Liver (tissue), 9 donors: ENCODE measurements around the gene LINC01488. TPM values are rescaled to one million over a fixed set of nuclear protein-coding genes. Genes with fewer than 3 reads are reported as not detected.

Source experiments
- DNase-seq: peaks from one replicate; pipeline ENCODE4 v3.0.0-alpha.2; 2017; ENCODE audit warnings: low spot score
- H3K27ac ChIP-seq, 2 donors: one replicate each; pipeline ENCODE4 v1.7.0; 2013; ENCODE audit warnings: inconsistent platforms in 2 of 2, low read length in 2 of 2, control low read depth in 1 of 2, low read depth in 1 of 2, mild to moderate bottlenecking in 1 of 2
- H3K27me3 ChIP-seq, 4 donors: one replicate each; pipeline versions ENCODE4 v1.6.1 to v1.7.0; 2013; ENCODE audit warnings: low read length in 3 of 4, inconsistent platforms in 1 of 4, mild to moderate bottlenecking in 1 of 4, moderate library complexity in 1 of 4; ENCODE audit not compliant: control insufficient read depth in 4 of 4, insufficient read depth in 4 of 4
- H3K36me3 ChIP-seq, 4 donors: one replicate each; pipeline versions ENCODE4 v1.6.1 to v1.7.0; 2013; ENCODE audit warnings: low read length in 3 of 4, mild to moderate bottlenecking in 3 of 4, low read depth in 1 of 4, moderate library complexity in 1 of 4; ENCODE audit not compliant: control insufficient read depth in 4 of 4, insufficient read depth in 3 of 4
- H3K4me1 ChIP-seq, 4 donors: one replicate each; pipeline versions ENCODE4 v1.6.1 to v1.7.0; 2013; ENCODE audit warnings: low read length in 3 of 4, mild to moderate bottlenecking in 3 of 4, moderate library complexity in 1 of 4; ENCODE audit not compliant: control insufficient read depth in 4 of 4, insufficient read depth in 4 of 4
- H3K4me3 ChIP-seq, 3 donors: one replicate each; pipeline versions ENCODE4 v1.6.1 to v1.7.0; 2013; ENCODE audit warnings: low read length in 3 of 3, control low read depth in 1 of 3, low read depth in 1 of 3, mild to moderate bottlenecking in 1 of 3
- H3K9ac ChIP-seq, 2 donors: one replicate each; pipeline ENCODE4 v1.7.0; 2013; ENCODE audit warnings: low read length in 2 of 2, mild to moderate bottlenecking in 2 of 2, moderate library complexity in 2 of 2, control low read depth in 1 of 2, low read depth in 1 of 2
- H3K9me3 ChIP-seq, 4 donors: one replicate each; pipeline versions ENCODE4 v1.6.1 to v1.7.0; 2013; ENCODE audit warnings: low read length in 3 of 4; ENCODE audit not compliant: control insufficient read depth in 4 of 4
- EGR1 ChIP-seq, 2 donors: IDR thresholded peaks; 2 replicates each; pipeline ENCODE4 v1.6.1; 2016 to 2018; ENCODE audit warnings: antibody characterized with exemption in 2 of 2, low read depth in 2 of 2
- FOXA1 ChIP-seq: IDR thresholded peaks from 2 replicates; pipeline ENCODE4 v1.6.1; 2016; ENCODE audit warnings: antibody characterized with exemption
- FOXA2 ChIP-seq: IDR thresholded peaks from 2 replicates; pipeline ENCODE4 v1.6.1; 2016; ENCODE audit warnings: antibody characterized with exemption
- MAX ChIP-seq: IDR thresholded peaks from 2 replicates; pipeline ENCODE4 v1.6.1; 2016; ENCODE audit warnings: antibody characterized with exemption
- NR2F2 ChIP-seq: IDR thresholded peaks from 2 replicates; pipeline ENCODE4 v1.6.1; 2016; ENCODE audit warnings: antibody characterized with exemption
- RAD21 ChIP-seq, 2 donors: IDR thresholded peaks; 2 replicates each; pipeline ENCODE4 v1.6.1; 2016; ENCODE audit warnings: antibody characterized with exemption in 2 of 2, mild to moderate bottlenecking in 2 of 2
- RXRA ChIP-seq, 2 donors: IDR thresholded peaks; 2 replicates each; pipeline ENCODE4 v1.6.1; 2017 to 2018; ENCODE audit warnings: antibody characterized with exemption in 2 of 2, mild to moderate bottlenecking in 1 of 2
- SP1 ChIP-seq: IDR thresholded peaks from 2 replicates; pipeline ENCODE4 v1.6.1; 2018; ENCODE audit warnings: antibody characterized with exemption, mild to moderate bottlenecking
- TAF1 ChIP-seq: conservative IDR thresholded peaks from 2 replicates; pipeline ENCODE4 v1.6.1; 2016; ENCODE audit warnings: antibody characterized with exemption, mild to moderate bottlenecking
- YY1 ChIP-seq: IDR thresholded peaks from 2 replicates; pipeline ENCODE4 v1.6.1; 2016; ENCODE audit warnings: antibody characterized with exemption, mild to moderate bottlenecking
- WGBS: extraction: QIAGEN DNeasy Blood & Tissue Kit; methylation state at CpG from one replicate; pipeline ENCODE4 v1.1.7; 2013; 5-methylcytosine and 5-hydroxymethylcytosine counted together
- polyA plus RNA-seq, 2 donors: library from polyadenylated mRNA; stranded (reverse) in 1 of 2; unstranded in 1 of 2; fragments of 200-250 nt in 1 of 2; fragments of >200 nt in 1 of 2; fragmentation: Nextera tagmentation in 1 of 2; extraction: Ambion mirVana in 1 of 2; gene quantifications; one replicate each; pipeline versions ENCODE4 v1.2.1 to v1.2.3, GENCODE V29; 2013 to 2015
- total RNA-seq, 2 donors: library from RNA; depleted of rRNA; stranded (reverse); fragments of >200 nt; gene quantifications; one replicate each; pipeline ENCODE4 v1.2.3, GENCODE V29; 2014
- TF ChIP-seq, protein P1 (sequence below): IDR thresholded peaks from 2 replicates; pipeline ENCODE4 v1.6.1; 2016; ENCODE audit warnings: antibody characterized with exemption
- TF ChIP-seq, protein P2 (sequence below): IDR thresholded peaks from 2 replicates; pipeline ENCODE4 v1.6.1; 2016; ENCODE audit warnings: antibody characterized with exemption, mild to moderate bottlenecking
- TF ChIP-seq, protein P3 (sequence below): IDR thresholded peaks from 2 replicates; pipeline ENCODE4 v1.6.1; 2016; ENCODE audit warnings: antibody characterized with exemption
- TF ChIP-seq, protein P4 (sequence below): fragments of 150-350 bp; IDR thresholded peaks from 2 replicates; pipeline ENCODE4 v1.5.1; 2017; ENCODE audit warnings: improper control_type of control experiment, low read depth, low read length; ENCODE audit not compliant: missing input control
- donor health status: healthy.
- donor health status: healthy.
- donor health status: healthy.
- donor health status: healthy.
- donor health status: healthy.

Gene LINC01488
- total and polyA plus RNA-seq, 4 donors: 0.05 to 2.3 (median 0.60) TPM

GRCh38 chr11:69437876-69438205 is 43.6 kb upstream of the LINC01488 start (continued):
- TF ChIP-seq, protein P1, sequence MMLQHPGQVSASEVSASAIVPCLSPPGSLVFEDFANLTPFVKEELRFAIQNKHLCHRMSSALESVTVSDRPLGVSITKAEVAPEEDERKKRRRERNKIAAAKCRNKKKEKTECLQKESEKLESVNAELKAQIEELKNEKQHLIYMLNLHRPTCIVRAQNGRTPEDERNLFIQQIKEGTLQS: no peak
- TF ChIP-seq EGR1 (IDR thresholded peaks at IDR 0.05; ENCODE audit: low read depth in 2 of 2): no peak

GRCh38 chr11:69438286-69438920 is 43.1 kb upstream of the LINC01488 start:
- TF ChIP-seq, protein P2, sequence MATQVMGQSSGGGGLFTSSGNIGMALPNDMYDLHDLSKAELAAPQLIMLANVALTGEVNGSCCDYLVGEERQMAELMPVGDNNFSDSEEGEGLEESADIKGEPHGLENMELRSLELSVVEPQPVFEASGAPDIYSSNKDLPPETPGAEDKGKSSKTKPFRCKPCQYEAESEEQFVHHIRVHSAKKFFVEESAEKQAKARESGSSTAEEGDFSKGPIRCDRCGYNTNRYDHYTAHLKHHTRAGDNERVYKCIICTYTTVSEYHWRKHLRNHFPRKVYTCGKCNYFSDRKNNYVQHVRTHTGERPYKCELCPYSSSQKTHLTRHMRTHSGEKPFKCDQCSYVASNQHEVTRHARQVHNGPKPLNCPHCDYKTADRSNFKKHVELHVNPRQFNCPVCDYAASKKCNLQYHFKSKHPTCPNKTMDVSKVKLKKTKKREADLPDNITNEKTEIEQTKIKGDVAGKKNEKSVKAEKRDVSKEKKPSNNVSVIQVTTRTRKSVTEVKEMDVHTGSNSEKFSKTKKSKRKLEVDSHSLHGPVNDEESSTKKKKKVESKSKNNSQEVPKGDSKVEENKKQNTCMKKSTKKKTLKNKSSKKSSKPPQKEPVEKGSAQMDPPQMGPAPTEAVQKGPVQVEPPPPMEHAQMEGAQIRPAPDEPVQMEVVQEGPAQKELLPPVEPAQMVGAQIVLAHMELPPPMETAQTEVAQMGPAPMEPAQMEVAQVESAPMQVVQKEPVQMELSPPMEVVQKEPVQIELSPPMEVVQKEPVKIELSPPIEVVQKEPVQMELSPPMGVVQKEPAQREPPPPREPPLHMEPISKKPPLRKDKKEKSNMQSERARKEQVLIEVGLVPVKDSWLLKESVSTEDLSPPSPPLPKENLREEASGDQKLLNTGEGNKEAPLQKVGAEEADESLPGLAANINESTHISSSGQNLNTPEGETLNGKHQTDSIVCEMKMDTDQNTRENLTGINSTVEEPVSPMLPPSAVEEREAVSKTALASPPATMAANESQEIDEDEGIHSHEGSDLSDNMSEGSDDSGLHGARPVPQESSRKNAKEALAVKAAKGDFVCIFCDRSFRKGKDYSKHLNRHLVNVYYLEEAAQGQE: no peak
- TF ChIP-seq, protein P1: no peak
- no peaks in the 10 kb centered on the region for H3K36me3 ChIP-seq
- DNase-seq: no peak
- no peak overlapping the region for H3K4me3 ChIP-seq
- no peaks in the 10 kb centered on the region for H3K27me3 ChIP-seq
- 94% methylated on average over 25 of the region's 25 CpGs for WGBS
- H3K27ac ChIP-seq: no peak overlapping the region
- H3K9me3 ChIP-seq: no peaks in the 10 kb centered on the region
- H3K9ac ChIP-seq: no peak overlapping the region
- peaks cover 0 to 12% (median 7%) of the 10 kb centered on the region in 4 donors for H3K4me1 ChIP-seq

DNA sequence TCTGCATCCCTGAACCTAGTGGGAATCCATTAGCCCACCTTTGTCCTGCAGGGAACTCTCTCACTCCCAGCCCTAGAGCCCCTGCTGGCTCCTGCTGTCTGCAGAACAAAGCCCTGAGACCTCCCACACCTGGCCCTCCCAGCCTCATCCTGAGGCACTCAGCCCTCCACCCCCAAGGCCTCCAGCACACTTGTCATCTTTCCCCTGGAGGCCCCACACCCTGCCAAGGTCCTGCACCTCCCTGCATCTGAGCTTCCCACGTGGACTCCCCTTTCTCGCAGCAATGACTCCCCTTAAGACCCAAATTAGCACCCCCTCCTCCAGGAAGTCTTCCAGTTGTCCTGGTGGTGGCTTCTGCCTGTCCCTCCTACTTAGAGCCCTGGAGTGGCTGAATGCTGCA is 42.3 kb upstream of the LINC01488 start:
- Histone ChIP-seq H3K4me1 (peaks cover 0 to 16% (median 9%) of the 10 kb centered on the region in 4 donors), H3K27ac (no peak overlapping the region), H3K9ac (no peak overlapping the region), H3K27me3 (no peaks in the 10 kb centered on the region), H3K9me3 (no peaks in the 10 kb centered on the region), H3K36me3 (no peaks in the 10 kb centered on the region), H3K4me3 (no peak overlapping the region)
- TF ChIP-seq NR2F2: no peak
- TF ChIP-seq EGR1 (IDR thresholded peaks at IDR 0.05; ENCODE audit: low read depth in 2 of 2): no peak
- no peak for TF ChIP-seq RAD21 (IDR thresholded peaks at IDR 0.05)
- TF ChIP-seq MAX: no peak
- TF ChIP-seq RXRA (IDR thresholded peaks at IDR 0.05): no peak
- no peak for TF ChIP-seq FOXA1
- no peak for TF ChIP-seq FOXA2
- TF ChIP-seq, protein P3, sequence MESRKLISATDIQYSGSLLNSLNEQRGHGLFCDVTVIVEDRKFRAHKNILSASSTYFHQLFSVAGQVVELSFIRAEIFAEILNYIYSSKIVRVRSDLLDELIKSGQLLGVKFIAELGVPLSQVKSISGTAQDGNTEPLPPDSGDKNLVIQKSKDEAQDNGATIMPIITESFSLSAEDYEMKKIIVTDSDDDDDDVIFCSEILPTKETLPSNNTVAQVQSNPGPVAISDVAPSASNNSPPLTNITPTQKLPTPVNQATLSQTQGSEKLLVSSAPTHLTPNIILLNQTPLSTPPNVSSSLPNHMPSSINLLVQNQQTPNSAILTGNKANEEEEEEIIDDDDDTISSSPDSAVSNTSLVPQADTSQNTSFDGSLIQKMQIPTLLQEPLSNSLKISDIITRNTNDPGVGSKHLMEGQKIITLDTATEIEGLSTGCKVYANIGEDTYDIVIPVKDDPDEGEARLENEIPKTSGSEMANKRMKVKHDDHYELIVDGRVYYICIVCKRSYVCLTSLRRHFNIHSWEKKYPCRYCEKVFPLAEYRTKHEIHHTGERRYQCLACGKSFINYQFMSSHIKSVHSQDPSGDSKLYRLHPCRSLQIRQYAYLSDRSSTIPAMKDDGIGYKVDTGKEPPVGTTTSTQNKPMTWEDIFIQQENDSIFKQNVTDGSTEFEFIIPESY: no peak
- TF ChIP-seq, protein P4, sequence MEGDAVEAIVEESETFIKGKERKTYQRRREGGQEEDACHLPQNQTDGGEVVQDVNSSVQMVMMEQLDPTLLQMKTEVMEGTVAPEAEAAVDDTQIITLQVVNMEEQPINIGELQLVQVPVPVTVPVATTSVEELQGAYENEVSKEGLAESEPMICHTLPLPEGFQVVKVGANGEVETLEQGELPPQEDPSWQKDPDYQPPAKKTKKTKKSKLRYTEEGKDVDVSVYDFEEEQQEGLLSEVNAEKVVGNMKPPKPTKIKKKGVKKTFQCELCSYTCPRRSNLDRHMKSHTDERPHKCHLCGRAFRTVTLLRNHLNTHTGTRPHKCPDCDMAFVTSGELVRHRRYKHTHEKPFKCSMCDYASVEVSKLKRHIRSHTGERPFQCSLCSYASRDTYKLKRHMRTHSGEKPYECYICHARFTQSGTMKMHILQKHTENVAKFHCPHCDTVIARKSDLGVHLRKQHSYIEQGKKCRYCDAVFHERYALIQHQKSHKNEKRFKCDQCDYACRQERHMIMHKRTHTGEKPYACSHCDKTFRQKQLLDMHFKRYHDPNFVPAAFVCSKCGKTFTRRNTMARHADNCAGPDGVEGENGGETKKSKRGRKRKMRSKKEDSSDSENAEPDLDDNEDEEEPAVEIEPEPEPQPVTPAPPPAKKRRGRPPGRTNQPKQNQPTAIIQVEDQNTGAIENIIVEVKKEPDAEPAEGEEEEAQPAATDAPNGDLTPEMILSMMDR: no peak
- no peak for TF ChIP-seq TAF1
- TF ChIP-seq SP1: no peak
- TF ChIP-seq YY1: no peak
- 95% methylated on average over 2 of the region's 2 CpGs for WGBS
- DNase-seq: no peak
